CD4-positive, alpha-beta T cell treated with Interleukin-4 for 4 hours (primary cell): Measurements from ENCODE around the gene MED12L.

ENCODE experiments used
- DNase-seq: peaks from one replicate; pipeline ENCODE4 v3.0.0-alpha.2; 2020

The MED12L gene

DNA sequence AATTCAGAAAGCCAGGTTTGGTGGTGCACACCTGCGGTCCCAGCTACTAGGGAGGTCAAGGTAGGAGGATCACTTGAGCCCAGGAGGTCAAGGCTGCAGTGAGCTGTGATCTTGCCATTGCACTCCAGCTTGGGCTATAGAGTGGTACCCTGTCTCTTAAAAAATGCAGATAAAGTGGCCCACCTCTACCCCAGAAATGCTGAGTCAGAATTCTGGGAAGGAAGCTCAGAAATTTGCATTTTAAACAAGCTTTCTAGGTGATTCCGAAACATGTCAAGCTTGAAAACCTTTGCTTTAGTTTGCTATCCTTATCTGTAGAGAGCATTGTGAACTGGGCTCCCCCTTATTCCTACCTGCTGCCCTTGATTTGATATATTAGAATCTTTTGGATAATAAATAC, 7.7 kb downstream of the MED12L start:
- DNase-seq = no peak

- DNase-seq = no peak
These were observed 8.4 kb downstream of the MED12L start for GRCh38 chr3:151093905-151094304.

GRCh38 chr3:151096716-151097115, 11.3 kb downstream of the MED12L start:
- no peak for DNase-seq

DNA sequence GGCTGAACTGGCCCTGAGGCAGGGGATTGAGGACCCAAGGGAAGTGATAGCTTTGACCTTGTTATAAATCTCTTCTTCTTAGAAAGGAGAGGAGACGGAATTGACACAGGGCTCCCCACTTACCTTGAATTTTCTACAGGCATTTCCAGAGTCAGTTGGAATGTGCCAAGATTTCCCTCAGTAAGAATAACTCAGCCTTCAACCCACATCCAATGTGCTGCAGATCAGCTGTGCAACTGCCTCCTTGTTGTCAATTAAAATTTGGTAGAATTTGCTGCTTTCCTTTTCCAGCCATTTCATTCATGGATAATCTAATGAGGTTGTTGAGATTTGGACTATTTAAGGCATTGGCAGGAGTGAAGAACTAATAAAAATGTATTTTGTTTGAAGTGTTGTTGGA, 14.6 kb downstream of the MED12L start:
- DNase-seq = no peak

GRCh38 chr3:151101270-151101969, 16.0 kb downstream of the MED12L start:
- DNase-seq = no peak

DNA sequence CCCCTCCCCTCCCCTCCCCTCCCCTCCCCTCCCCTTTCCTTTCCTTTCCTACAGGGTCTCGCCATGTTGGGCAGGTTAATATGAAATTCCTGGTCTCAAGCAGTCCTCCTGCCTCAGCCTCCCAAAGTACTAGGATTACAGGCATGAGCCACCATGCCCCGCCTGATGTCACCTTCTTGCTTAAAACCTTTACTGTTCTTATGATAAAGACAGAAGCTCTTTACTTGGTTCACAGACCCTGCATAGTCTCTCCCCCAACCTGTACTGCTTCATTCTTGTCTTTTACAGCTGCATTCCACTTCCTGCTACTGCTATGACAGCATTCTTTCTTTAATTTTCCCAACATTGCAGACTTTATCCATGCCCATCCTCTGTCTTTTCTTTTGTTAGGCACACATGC, 20.8 kb downstream of the MED12L start:
- DNase-seq = no peak

DNA sequence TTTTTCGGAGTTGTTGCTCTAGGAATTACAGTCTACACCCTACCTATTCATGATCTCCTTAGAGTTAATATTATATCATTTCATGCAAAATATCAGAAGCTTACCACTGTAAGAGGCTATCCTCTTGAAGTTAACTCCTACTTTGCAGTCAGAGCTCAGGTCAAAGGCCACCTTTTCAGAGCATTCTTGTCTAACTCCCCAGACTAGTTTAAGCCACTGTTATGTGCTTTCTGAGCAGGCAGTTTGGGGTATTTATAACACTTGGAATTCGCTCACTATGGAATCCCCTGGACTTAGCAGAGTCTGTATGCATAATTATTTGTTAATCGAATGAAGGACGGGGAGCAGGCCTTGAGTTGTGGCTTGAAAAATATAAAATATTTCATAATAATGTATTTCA, 21.7 kb downstream of the MED12L start:
- DNase-seq = no peak

DNA sequence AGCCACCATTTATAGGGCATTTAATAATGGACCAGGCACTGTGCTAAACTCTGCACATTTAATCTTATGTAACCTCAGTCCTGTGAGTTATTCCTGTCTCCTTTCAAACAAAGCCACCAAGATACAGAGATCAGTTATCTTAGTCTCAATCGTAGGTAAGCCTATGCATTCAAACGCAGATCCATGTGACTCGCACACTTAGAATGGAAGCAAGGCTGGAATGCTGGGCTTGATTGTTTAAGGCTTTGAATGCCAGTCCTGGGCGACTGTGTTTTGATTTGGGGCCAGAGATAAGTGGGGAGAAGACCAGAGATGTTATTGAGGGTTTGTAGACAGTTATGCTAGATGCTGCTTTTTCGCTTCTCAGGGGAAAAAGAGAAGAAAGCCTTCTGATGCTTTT, 22.2 kb downstream of the MED12L start:
- DNase-seq = no peak

DNA sequence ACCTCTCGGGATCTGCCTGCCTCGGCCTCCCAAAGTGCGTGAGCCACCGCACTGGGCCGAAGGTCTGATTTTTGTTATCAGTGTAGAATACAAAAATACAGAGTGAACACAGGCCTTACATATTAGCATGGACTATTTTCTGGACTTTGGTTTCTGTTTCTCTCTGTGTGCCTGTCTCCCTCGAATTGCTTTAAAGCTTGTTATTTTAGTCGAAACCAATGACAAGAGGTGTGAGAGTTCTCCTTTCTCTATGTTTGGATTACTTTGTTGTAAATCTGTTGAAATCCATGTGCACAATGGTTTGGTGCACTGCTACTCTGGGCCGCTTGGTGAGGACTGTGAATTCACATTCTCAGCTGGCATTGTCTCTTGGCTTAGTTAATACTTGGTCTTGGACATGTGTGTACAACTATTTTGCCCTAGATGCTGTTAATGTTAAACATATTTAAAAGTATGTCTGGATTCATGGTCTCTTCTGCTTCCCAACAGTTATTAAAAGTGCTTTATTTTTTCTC, 23.9 kb downstream of the MED12L start:
- no peak for DNase-seq

- DNase-seq = no peak
These were observed 27.3 kb downstream of the MED12L start for GRCh38 chr3:151112731-151113130.

GRCh38 chr3:151113343-151113742, 27.9 kb downstream of the MED12L start:
- no peak for DNase-seq

- DNase-seq = no peak
These were observed 31.6 kb downstream of the MED12L start for GRCh38 chr3:151117047-151117446.

DNA sequence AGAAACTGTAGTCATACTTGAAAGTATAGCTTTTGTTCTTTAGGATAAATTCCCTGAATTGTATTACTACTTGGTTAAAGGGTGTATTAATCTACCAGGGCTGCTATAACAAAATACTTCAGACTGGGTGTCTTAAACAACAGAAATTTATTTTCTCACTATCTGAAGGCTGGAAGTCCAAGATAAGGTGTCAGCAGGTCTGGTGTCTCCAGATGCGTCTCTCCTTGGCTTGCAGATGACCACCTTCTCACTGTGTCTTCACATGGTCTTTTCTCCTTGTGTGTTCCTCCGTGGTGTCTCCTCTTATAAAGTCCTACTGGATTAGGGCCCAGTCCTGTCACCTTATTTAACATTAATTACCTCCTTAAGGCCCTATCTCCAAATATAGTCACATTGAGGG, 33.7 kb downstream of the MED12L start:
- DNase-seq = no peak

- DNase-seq = no peak
These were observed 34.9 kb downstream of the MED12L start for GRCh38 chr3:151120409-151120808.

GRCh38 chr3:151121016-151121415, 35.6 kb downstream of the MED12L start:
- no peak for DNase-seq

GRCh38 chr3:151123827-151124226, 38.4 kb downstream of the MED12L start:
- no peak for DNase-seq

GRCh38 chr3:151124476-151124875, 39.0 kb downstream of the MED12L start:
- no peak for DNase-seq

- no peak for DNase-seq
These were observed 45.0 kb downstream of the MED12L start for GRCh38 chr3:151130428-151130827.

- no peak for DNase-seq
These were observed 47.7 kb downstream of the MED12L start for GRCh38 chr3:151133175-151133574.

- no peak for DNase-seq
These were observed 48.5 kb downstream of the MED12L start for GRCh38 chr3:151133917-151134450.

DNA sequence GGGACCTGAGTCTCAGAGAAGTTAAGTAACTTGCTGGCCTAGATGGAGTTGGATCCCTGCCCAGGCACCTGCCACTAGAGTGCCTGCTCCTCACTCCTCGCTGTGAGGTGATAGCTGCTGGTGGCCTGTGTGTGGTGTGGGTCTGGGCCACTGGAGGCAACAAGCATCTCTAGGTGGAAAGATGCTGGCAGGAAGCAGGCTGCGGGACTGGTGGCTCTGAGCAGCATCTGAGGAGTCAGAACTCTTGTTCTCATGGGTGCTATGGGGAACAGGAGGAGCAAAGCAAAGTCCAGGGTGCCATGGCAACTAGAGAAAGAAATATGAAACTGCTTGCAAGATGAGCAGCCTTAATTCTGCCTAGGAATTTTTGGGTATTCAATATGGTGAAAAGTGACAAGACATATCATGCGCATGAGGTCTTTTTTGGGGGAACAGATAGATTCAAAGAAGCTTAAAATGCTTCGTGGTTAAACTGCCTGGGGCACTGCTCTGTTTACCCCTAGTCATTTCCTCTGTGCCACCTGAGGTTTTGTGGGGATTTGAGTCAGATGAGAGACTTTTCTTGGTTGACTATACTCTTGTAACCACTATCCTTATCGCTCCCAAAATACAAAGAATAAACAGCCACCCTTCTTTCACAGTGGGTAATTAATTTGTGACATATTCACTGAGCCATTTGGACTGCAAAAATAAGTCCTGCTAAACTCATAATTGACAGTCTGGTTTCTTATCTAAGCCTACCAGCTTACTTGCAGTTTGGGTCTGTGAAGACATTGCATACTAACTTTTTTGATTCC, 50.3 kb downstream of the MED12L start:
- DNase-seq = peak; percentile 34

DNA sequence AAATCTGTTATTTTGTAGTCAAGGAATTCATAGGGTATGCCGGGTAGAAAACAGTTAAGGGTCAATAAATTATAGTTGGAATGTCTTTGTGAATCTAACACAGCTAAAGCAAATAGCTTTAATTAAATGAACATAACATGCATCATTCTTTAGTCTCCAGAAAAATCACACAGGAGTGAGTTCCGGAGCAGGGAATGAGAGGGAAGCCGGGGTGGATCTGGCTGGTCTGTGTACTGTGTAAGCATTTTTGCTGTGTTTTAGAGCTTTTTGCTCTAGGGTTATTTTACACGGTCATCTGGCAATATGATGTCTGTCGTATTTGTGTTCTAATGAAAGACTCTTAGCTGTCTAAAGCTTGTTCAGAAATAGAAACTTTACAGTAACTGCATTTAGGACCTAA, 57.5 kb downstream of the MED12L start:
- DNase-seq = no peak

- no peak for DNase-seq
These were observed 58.6 kb downstream of the MED12L start for GRCh38 chr3:151144016-151144415.

DNA sequence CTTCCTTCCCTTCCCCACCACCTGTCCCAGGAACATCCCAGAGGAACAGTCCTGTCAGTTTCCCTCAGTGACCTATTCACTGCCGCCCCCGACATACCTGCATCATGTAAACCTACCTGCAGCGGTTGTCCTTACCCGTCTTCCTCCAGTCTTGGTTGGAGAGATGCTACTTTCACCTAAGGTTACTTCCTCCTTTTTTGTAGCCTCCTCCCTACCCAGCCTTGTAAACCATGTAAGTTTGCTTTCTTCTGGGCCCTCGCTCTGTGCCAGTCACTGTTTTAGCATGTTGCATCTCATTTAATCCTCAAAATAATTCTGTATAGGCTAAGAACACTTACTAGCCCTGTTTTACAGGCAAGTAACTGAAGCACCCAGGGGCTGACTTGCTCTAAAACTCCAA, 59.3 kb downstream of the MED12L start:
- no peak for DNase-seq
